GM23338 (cell line): Measurements from ENCODE around the gene GRID1. TPM values are rescaled to one million over a fixed set of nuclear protein-coding genes. Genes with fewer than 3 reads are reported as not detected.

ENCODE experiments used
- ATAC-seq: fragments of 200-7000 bp; cut with Tn5 transposase; 3 replicates; pipeline ENCODE4 v1.9.1; 2020
- DNase-seq: peaks from one replicate; pipeline ENCODE4 v3.0.0-alpha.2; 2015; ENCODE audit warnings: low spot score
- H2AFZ ChIP-seq: fragments of 200-600 bp; sonication (generic); 2 replicates; pipeline ENCODE4 v1.8.0; 2016; ENCODE audit warnings: antibody characterized with exemption, mild to moderate bottlenecking, moderate library complexity
- H3F3A ChIP-seq: fragments of 200-600 bp; sonication (generic); replicated peaks from 2 replicates; pipeline ENCODE4 v1.8.0; 2017; ENCODE audit warnings: antibody characterized with exemption, mixed run types, low read depth
- H3K27ac ChIP-seq: fragments of 200-600 bp; sonication (generic); 2 replicates; pipeline ENCODE4 v1.6.1; 2016; ENCODE audit warnings: low read depth
- H3K27me3 ChIP-seq: fragments of 200-600 bp; sonication (generic); 2 replicates; pipeline ENCODE4 v1.8.0; 2016; ENCODE audit warnings: mild to moderate bottlenecking, mixed run types, moderate library complexity; ENCODE audit not compliant: insufficient read depth
- H3K36me3 ChIP-seq: fragments of 200-600 bp; sonication (generic); 2 replicates; pipeline ENCODE4 v1.8.0; 2016; ENCODE audit warnings: mild to moderate bottlenecking; ENCODE audit not compliant: insufficient read depth
- H3K4me1 ChIP-seq: fragments of 200-600 bp; sonication (generic); 2 replicates; pipeline ENCODE4 v1.8.0; 2016; ENCODE audit warnings: mild to moderate bottlenecking, moderate library complexity; ENCODE audit not compliant: insufficient read depth
- H3K4me2 ChIP-seq: fragments of 200-600 bp; sonication (generic); 2 replicates; pipeline ENCODE4 v1.7.1; 2017; ENCODE audit warnings: mixed run types
- H3K4me3 ChIP-seq: fragments of 200-600 bp; sonication (generic); 2 replicates; pipeline ENCODE4 v1.6.1; 2016; ENCODE audit warnings: mixed run types
- H3K79me2 ChIP-seq: fragments of 200-600 bp; sonication (generic); replicated peaks from 2 replicates; pipeline ENCODE4 v1.8.0; 2017; ENCODE audit warnings: mild to moderate bottlenecking; ENCODE audit not compliant: insufficient read depth
- H3K9me2 ChIP-seq: fragments of 200-600 bp; sonication (generic); 2 replicates; pipeline ENCODE4 v1.8.0; 2017; ENCODE audit not compliant: insufficient read depth
- H4K20me1 ChIP-seq: fragments of 200-600 bp; sonication (generic); replicated peaks from 2 replicates; pipeline ENCODE4 v1.8.0; 2017; ENCODE audit warnings: mild to moderate bottlenecking; ENCODE audit not compliant: insufficient read depth
- H3K27ac Mint-ChIP-seq: 2 replicates; pipeline ENCODE4 v1.8.0; 2020; ENCODE audit warnings: inconsistent platforms, mild to moderate bottlenecking, moderate library complexity, mixed read lengths
- H3K27me3 Mint-ChIP-seq: 3 replicates; pipeline ENCODE4 v1.8.0; 2022; ENCODE audit warnings: low read depth, mild to moderate bottlenecking, moderate library complexity, mixed read lengths, inconsistent platforms; ENCODE audit not compliant: insufficient read depth, poor library complexity
- H3K36me3 Mint-ChIP-seq: 3 replicates; pipeline ENCODE4 v1.8.0; 2021; ENCODE audit warnings: low read depth, mild to moderate bottlenecking, inconsistent platforms, moderate library complexity, mixed read lengths
- H3K4me1 Mint-ChIP-seq: 3 replicates; pipeline ENCODE4 v1.8.0; 2020; ENCODE audit warnings: mild to moderate bottlenecking, inconsistent platforms, mixed read lengths
- H3K4me3 Mint-ChIP-seq: 3 replicates; pipeline ENCODE4 v1.8.0; 2021; ENCODE audit warnings: moderate library complexity, mild to moderate bottlenecking, inconsistent platforms, mixed read lengths
- H3K9me3 Mint-ChIP-seq: 3 replicates; pipeline ENCODE4 v1.8.0; 2020; ENCODE audit warnings: moderate library complexity, mild to moderate bottlenecking, inconsistent platforms, mixed read lengths
- CTCF ChIP-seq, 2 experiments: fragments of 200-600 bp in 1 of 2; sonication (generic) in 1 of 2; conservative IDR thresholded peaks; 2 replicates each; pipeline versions ENCODE4 v1.5.1 to v1.6.1; 2016 to 2017; ENCODE audit warnings: antibody characterized with exemption in 2 of 2, low read depth in 2 of 2, mild to moderate bottlenecking in 2 of 2, moderate library complexity in 1 of 2
- EZH2 ChIP-seq: fragments of 200-600 bp; sonication (generic); IDR thresholded peaks from one replicate; pipeline ENCODE4 v1.8.0; 2017; ENCODE audit warnings: antibody characterized with exemption, mild to moderate bottlenecking, low read depth; ENCODE audit not compliant: unreplicated experiment
- NANOG ChIP-seq: IDR thresholded peaks from 2 replicates; pipeline ENCODE4 v1.6.1; 2016; ENCODE audit warnings: antibody characterized with exemption, borderline replicate concordance
- ZNF462 ChIP-seq: fragments of 250-450 bp; sonication (Bioruptor Pico); IDR thresholded peaks from 2 replicates; pipeline ENCODE4 v1.5.0; 2020; ENCODE audit warnings: mild to moderate bottlenecking, moderate library complexity
- polyA plus RNA-seq: library from polyadenylated mRNA; unstranded; fragments of >200 nt; fragmentation: Nextera tagmentation; extraction: Ambion mirVana; gene quantifications from 2 replicates; pipeline ENCODE4 v1.2.1, GENCODE V29; 2016
- total RNA-seq: library from RNA; depleted of rRNA; stranded (reverse); fragments of >200 nt; shearing (Covaris generic); gene quantifications from 2 replicates; pipeline ENCODE4 v1.2.3, GENCODE V29; 2014

The GRID1 gene
- total and polyA plus RNA-seq, 2 experiments from 2014 or later: 0.14 to 0.15 TPM

- TF ChIP-seq ZNF462 (CRISPR knock-in tag): no peak
- no peak for TF ChIP-seq NANOG
Measured at GRCh38 chr10:86256690-86257315, 109.8 kb downstream of the GRID1 start (continued).

GRCh38 chr10:86255405-86256251 lies 111.0 kb downstream of the GRID1 start:
- no peaks in the 10 kb centered on the region for H3K36me3 ChIP-seq
- Mint-ChIP-seq H3K4me3 (no peak overlapping the region), H3K9me3 (peaks cover 4% of the 10 kb centered on the region; the same call in 1 of the 3 replicates), H3K4me1 (peaks cover 18% of the 10 kb centered on the region), H3K27ac (no peak overlapping the region), H3K27me3 (peaks cover 7% of the 10 kb centered on the region), H3K36me3 (no peaks in the 10 kb centered on the region)
- ATAC-seq (no peak), DNase-seq (no peak)
- H3K4me3 ChIP-seq: no peak overlapping the region
- no peaks in the 10 kb centered on the region for H3K79me2 ChIP-seq
- TF ChIP-seq EZH2 (no peak), CTCF (conservative IDR thresholded peaks at IDR 0.05; ENCODE audit: low read depth in 2 of 2) (peak in 1 of 2 experiments; percentile 19; a peak in 2 of 4 replicates)
- no peaks in the 10 kb centered on the region for H3F3A ChIP-seq
- no peaks in the 10 kb centered on the region for H3K9me2 ChIP-seq
- H4K20me1 ChIP-seq: no peaks in the 10 kb centered on the region
- no peak overlapping the region for H3K4me2 ChIP-seq
- H3K4me1 ChIP-seq: 0 out of 2 replicates have a peak, but pooled peaks cover 9% of the 10 kb centered on the region
- no peaks in the 10 kb centered on the region for H3K27me3 ChIP-seq
- H2AFZ ChIP-seq: no peak overlapping the region
- H3K27ac ChIP-seq: no peak overlapping the region
